K562 (cell line): Measurements from ENCODE around the gene CD82. TPM values are rescaled to one million over a fixed set of nuclear protein-coding genes. Genes with fewer than 3 reads are reported as not detected.

Experiments used
- ATAC-seq: fragments of 200-7000 bp; cut with Tn5 transposase; 3 replicates; pipeline ENCODE4 v1.9.1; 2020; ENCODE audit warnings: moderate library complexity
- BruUV-seq: library from RNA; stranded (reverse); fragments of 400-500 nt; replicated peaks from 2 replicates; lab custom pipeline; 2021; lab: Mats Ljungman, UMichigan
- CTCF ChIA-PET: fragments of 300-600 bp; formaldehyde crosslinking; extraction: SDS; loops from one replicate; lab custom pipeline; 2021; ENCODE audit warnings: low intra/inter-chr PET ratio; lab: Yijun Ruan, JAX
- POLR2A ChIA-PET: fragments of 300-600, 350-650 bp; sonication (Branson Sonifier 250); formaldehyde crosslinking; extraction: SDS; loops from one replicate; lab custom pipeline; 2021; ENCODE audit warnings: antibody characterized with exemption, inconsistent platforms; lab: Yijun Ruan, JAX
- DNase-seq, 4 experiments: peaks; one replicate each; pipeline versions ENCODE4 v3.0.0 to v3.0.0-alpha.2; 2011 to 2018; ENCODE audit warnings: low spot score in 3 of 4, mixed read lengths in 3 of 4; ENCODE audit errors: extremely low read depth in 1 of 4
- FAIRE-seq: peaks from 2 replicates; lab custom pipeline; 2011; peaks lifted over from hg19 to GRCh38; lab: Jason Lieb, UNC
- H2AFZ ChIP-seq: 2 replicates; pipeline ENCODE4 v1.6.0; 2011; ENCODE audit warnings: low read depth, low read length, control low read depth, inconsistent platforms
- H3K27ac ChIP-seq: fragments of 200-600 bp; 3 replicates; pipeline ENCODE4 v1.8.0; 2011; ENCODE audit warnings: low read depth, mild to moderate bottlenecking, control low read depth, inconsistent platforms, low read length, moderate library complexity, mixed read lengths; ENCODE audit errors: extremely low read depth
- H3K27me3 ChIP-seq, 2 experiments: fragments of 300-600 bp in 1 of 2; 2 replicates in 1 of 2; 3 replicates in 1 of 2; pipeline versions ENCODE4 v1.6.0 to v1.8.0; 2011; ENCODE audit warnings: inconsistent platforms in 2 of 2, low read length in 2 of 2, mild to moderate bottlenecking in 1 of 2, mixed read lengths in 1 of 2, moderate library complexity in 1 of 2; ENCODE audit not compliant: control insufficient read depth in 2 of 2, insufficient read depth in 2 of 2
- H3K36me3 ChIP-seq: fragments of 300-600 bp; 3 replicates; pipeline ENCODE4 v1.8.0; 2011; ENCODE audit warnings: mild to moderate bottlenecking, low read length, inconsistent platforms; ENCODE audit not compliant: control insufficient read depth, insufficient read depth
- H3K4me1 ChIP-seq, 2 experiments: fragments of 200-600 bp in 1 of 2; replicated peaks in 1 of 2; 2 replicates in 1 of 2; 3 replicates in 1 of 2; pipeline versions ENCODE4 v1.5.1 to v1.8.0; 2011; ENCODE audit warnings: inconsistent platforms in 2 of 2, low read length in 2 of 2, mild to moderate bottlenecking in 1 of 2, mixed read lengths in 1 of 2, moderate library complexity in 1 of 2; ENCODE audit not compliant: control insufficient read depth in 2 of 2, insufficient read depth in 2 of 2
- H3K4me2 ChIP-seq: 2 replicates; pipeline ENCODE4 v1.6.1; 2011; ENCODE audit warnings: low read length, control low read depth, inconsistent platforms, mixed read lengths; ENCODE audit not compliant: insufficient read depth
- H3K4me3 ChIP-seq: fragments of 200-600 bp; sonication (generic), shearing (Covaris generic); 2 replicates; pipeline ENCODE4 v1.5.1; 2016; ENCODE audit warnings: control low read depth, inconsistent platforms
- H3K79me2 ChIP-seq: fragments of 200-600 bp; 3 replicates; pipeline ENCODE4 v1.8.0; 2011; ENCODE audit warnings: low read length, inconsistent platforms; ENCODE audit not compliant: control insufficient read depth, insufficient read depth
- H3K9ac ChIP-seq, 2 experiments: 2 replicates each; pipeline versions ENCODE4 v1.6.0 to v1.6.1; 2011; ENCODE audit warnings: low read depth in 2 of 2, low read length in 2 of 2, control low read depth in 1 of 2, inconsistent platforms in 1 of 2, mild to moderate bottlenecking in 1 of 2, mixed read lengths in 1 of 2; ENCODE audit not compliant: insufficient read depth in 1 of 2
- H3K9me1 ChIP-seq: one replicate; pipeline ENCODE4 v1.6.0; 2011; ENCODE audit warnings: inconsistent platforms, mild to moderate bottlenecking, low read length, moderate library complexity; ENCODE audit not compliant: control insufficient read depth, insufficient read depth
- H3K9me3 ChIP-seq: replicated peaks from 2 replicates; pipeline ENCODE4 v1.5.1; 2011; ENCODE audit warnings: low read depth, low read length, inconsistent platforms; ENCODE audit not compliant: control insufficient read depth, insufficient read depth
- H4K20me1 ChIP-seq: replicated peaks from 2 replicates; pipeline ENCODE4 v1.6.1; 2011; ENCODE audit warnings: low read length, inconsistent platforms, mixed read lengths; ENCODE audit not compliant: control insufficient read depth, insufficient read depth
- CSDE1 ChIP-seq, 2 experiments: fragments of 450-650 bp; IDR thresholded peaks; 2 replicates each; pipeline ENCODE4 v1.6.1; 2016; ENCODE audit warnings: mild to moderate bottlenecking in 1 of 2
- CXXC5 ChIP-seq: fragments of 250-450 bp; sonication (Bioruptor Pico); IDR thresholded peaks from 2 replicates; pipeline ENCODE4 v1.8.0; 2022; ENCODE audit warnings: inconsistent platforms, mild to moderate bottlenecking, moderate library complexity
- DDX20 ChIP-seq: fragments of 450-650 bp; IDR thresholded peaks from 2 replicates; pipeline ENCODE4 v1.6.1; 2016; ENCODE audit warnings: missing genetic modification characterization, low read depth, mild to moderate bottlenecking, missing compliant biosample characterization, moderate library complexity
- DMBX1 ChIP-seq: fragments of 250-450 bp; sonication (Bioruptor Pico); IDR thresholded peaks from 2 replicates; pipeline ENCODE4 v1.8.0; 2022; ENCODE audit warnings: inconsistent platforms, mild to moderate bottlenecking, moderate library complexity, borderline replicate concordance
- HDGF ChIP-seq: fragments of 450-650 bp; IDR thresholded peaks from 2 replicates; pipeline ENCODE4 v1.6.1; 2016
- TBL1XR1 ChIP-seq, 2 experiments: IDR thresholded peaks; 2 replicates each; pipeline ENCODE4 v1.6.1; 2012; ENCODE audit warnings: improper control_type of control experiment in 2 of 2, low read length in 2 of 2, mild to moderate bottlenecking in 1 of 2
- ZKSCAN8 ChIP-seq: fragments of 200-800 bp; sonication (Bioruptor generic); IDR thresholded peaks from 2 replicates; pipeline ENCODE4 v1.6.1; 2016; ENCODE audit warnings: missing genetic modification characterization, missing compliant biosample characterization
- ZNF134 ChIP-seq: fragments of 250-450 bp; sonication (Bioruptor Pico); conservative IDR thresholded peaks from 2 replicates; pipeline ENCODE4 v1.4.0; 2020
- ZNF41 ChIP-seq: fragments of 250-450 bp; sonication (Bioruptor Pico); conservative IDR thresholded peaks from 2 replicates; pipeline ENCODE4 v1.4.0; 2020; ENCODE audit warnings: mild to moderate bottlenecking
- ZNF589 ChIP-seq: fragments of 200-800 bp; sonication (Bioruptor generic); IDR thresholded peaks from 2 replicates; pipeline ENCODE4 v1.6.1; 2016; ENCODE audit warnings: low read depth, missing genetic modification characterization, missing compliant biosample characterization
- WGBS: fragments of 100-300 bp; shearing (Covaris generic); methylation state at CpG from one replicate; pipeline ENCODE4 v1.1.6; 2016; ENCODE audit warnings: low coverage, mixed read lengths; ENCODE audit not compliant: insufficient coverage; ENCODE audit errors: missing lambda C conversion rate; 5-methylcytosine and 5-hydroxymethylcytosine counted together
- in situ Hi-C: fragments of 300-500 bp; cut with MboI; formaldehyde crosslinking; loops from 4 replicates; pipeline ENCODE4 v1.15.0; 2018; ENCODE audit warnings: inconsistent platforms, mixed read lengths
- intact Hi-C: fragments of 100-400 bp; cut with micrococcal nuclease; formaldehyde crosslinking; loops from 2 replicates; pipeline ENCODE4 v1.14.2; 2022
- polyA plus RNA-seq, 8 experiments: library from polyadenylated mRNA; depleted of rRNA in 4 of 8; stranded (reverse) in 5 of 8; unstranded in 3 of 8; fragments of >200 nt; fragmentation: Nextera tagmentation in 2 of 8; fragmentation: Illumina TruSeq in 1 of 8; extraction: Ambion mirVana in 2 of 8; extraction: Trizol in 1 of 8; gene quantifications; 2 replicates each; pipeline versions ENCODE4 v1.2.1 to v1.2.3, GENCODE V29; 2011 to 2014; ENCODE audit warnings: inconsistent platforms in 1 of 8, missing spikeins in 1 of 8
- total RNA-seq, 7 experiments: library from RNA; depleted of rRNA in 6 of 7; stranded (reverse); fragments of >200 nt in 6 of 7; fragmentation: Illumina TruSeq in 2 of 7; extraction: Trizol in 2 of 7; gene quantifications; 2 replicates each; pipeline versions ENCODE4 v1.2.1 to v1.2.3, GENCODE V29; 2011 to 2021; ENCODE audit warnings: low replicate concordance in 1 of 7
- TF ChIP-seq, protein P1 (sequence below): fragments of 450-650 bp; formaldehyde crosslinking; conservative IDR thresholded peaks from 2 replicates; pipeline ENCODE4 v1.4.0; 2022; ENCODE audit warnings: mild to moderate bottlenecking, missing genetic modification characterization
- TF ChIP-seq, protein P2 (sequence below): fragments of 200-800 bp; sonication (Bioruptor generic); IDR thresholded peaks from 2 replicates; pipeline ENCODE4 v1.6.1; 2017; ENCODE audit warnings: missing genetic modification characterization, missing compliant biosample characterization
- TF ChIP-seq, protein P3 (sequence below), 2 experiments: fragments of 250-450 bp in 1 of 2; fragments of 450-650 bp in 1 of 2; sonication (Bioruptor Pico) in 1 of 2; IDR thresholded peaks; 2 replicates each; pipeline versions ENCODE4 v1.6.1 to v1.8.0; 2016 to 2021; ENCODE audit warnings: mild to moderate bottlenecking in 2 of 2, moderate library complexity in 2 of 2, missing compliant biosample characterization in 1 of 2, missing genetic modification characterization in 1 of 2
- TF ChIP-seq, protein P4 (sequence below): fragments of 450-650 bp; IDR thresholded peaks from 2 replicates; pipeline ENCODE4 v1.6.1; 2017; ENCODE audit warnings: antibody characterized with exemption, mild to moderate bottlenecking

The CD82 gene
- total and polyA plus RNA-seq, 9 of the 15 experiments (the other 6 are each of a cell fraction or from before 2014, with no cell fraction given), result 0.27 to 9.4 (median 3.0) TPM

DNA sequence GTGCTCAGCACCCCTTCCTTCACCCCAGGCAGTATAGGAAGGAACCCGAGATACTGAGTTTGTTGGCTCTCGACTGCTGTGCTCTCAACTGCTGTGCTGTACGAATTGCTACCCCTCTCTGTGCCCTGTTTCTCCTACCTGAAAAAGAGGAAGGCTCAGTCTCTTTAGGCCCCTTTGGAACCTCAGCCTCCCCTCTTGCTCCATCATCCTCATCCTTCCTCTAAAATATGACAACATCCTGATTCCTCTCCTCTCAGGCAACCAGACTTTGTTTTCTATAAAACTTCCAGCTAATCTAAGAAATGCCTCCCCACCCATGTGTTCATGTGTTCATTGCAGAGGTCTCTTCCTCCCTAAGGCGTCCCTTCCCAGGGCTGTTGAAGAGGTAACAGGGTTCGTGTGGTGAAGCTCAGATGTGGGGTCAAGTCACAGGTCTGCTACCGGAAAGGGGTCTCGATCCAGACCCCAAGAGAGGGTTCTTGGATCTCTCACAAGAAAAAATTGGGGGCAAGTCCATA lies 35.5 kb upstream of the CD82 start:
- peak overlapping the region; percentile 41 to 74; a peak in 3 of 4 replicates for H3K9ac ChIP-seq
- peak; percentile 37 for ATAC-seq
- ChIA-PET CTCF (no interaction called here), POLR2A (no interaction called here)
- no peak overlapping the region; the same call in 1 of the 2 replicates for H3K4me3 ChIP-seq
- BruUV-seq, result TSS peak; percentile 95
- H3K9me1 ChIP-seq, result no peaks in the 10 kb centered on the region
- H4K20me1 ChIP-seq, result no peaks in the 10 kb centered on the region
- no peaks in the 10 kb centered on the region; the same call in 2 of the 3 replicates for H3K36me3 ChIP-seq
- intact Hi-C loops, result no loop called here
- peak; percentile 35 for FAIRE-seq
- H2AFZ ChIP-seq, result peak overlapping the region; percentile 90
- in situ Hi-C loops, result loop anchor here (10.0 kb wide), 1 partner anchor 395 kb away; no protein-coding TSS in a partner anchor
- peak overlapping the region; percentile 93 for H3K27ac ChIP-seq
- H3K9me3 ChIP-seq, result peaks cover 3% of the 10 kb centered on the region; the same call in 1 of the 2 replicates
- peak overlapping the region; percentile 77 for H3K4me2 ChIP-seq
- no peaks in the 10 kb centered on the region for H3K27me3 ChIP-seq
- H3K79me2 ChIP-seq, result no peaks in the 10 kb centered on the region
- DNase-seq, result no peak
- 22% methylated on average over 7 of the region's 7 CpGs for WGBS
- peaks cover 60 to 64% of the 10 kb centered on the region in 2 experiments for H3K4me1 ChIP-seq
- TF ChIP-seq ZNF41 (CRISPR knock-in tag) (peak; percentile 27; the same call in 1 of the 2 replicates), ZNF589 (CRISPR knock-in tag) (no peak), ZNF134 (CRISPR knock-in tag) (0 out of 2 replicates have a peak, but pooled peaks have one; percentile 19), TBL1XR1 (IDR thresholded peaks at IDR 0.05; ENCODE audit: low read length in 2 of 2) (no peak), DDX20 (tag) (peak; percentile 71; the same call in 1 of the 2 replicates), CXXC5 (CRISPR knock-in tag) (0 out of 2 replicates have a peak, but pooled peaks have one; percentile 14), HDGF (peak; percentile 20; the same call in 1 of the 2 replicates), ZKSCAN8 (no peak), CSDE1 (IDR thresholded peaks at IDR 0.05) (0 out of 4 replicates have a peak, but pooled peaks of 1 of the 2 experiments have one; percentile 39), DMBX1 (CRISPR knock-in tag) (peak; percentile 70; the same call in 1 of the 2 replicates)
- TF ChIP-seq, protein P1, sequence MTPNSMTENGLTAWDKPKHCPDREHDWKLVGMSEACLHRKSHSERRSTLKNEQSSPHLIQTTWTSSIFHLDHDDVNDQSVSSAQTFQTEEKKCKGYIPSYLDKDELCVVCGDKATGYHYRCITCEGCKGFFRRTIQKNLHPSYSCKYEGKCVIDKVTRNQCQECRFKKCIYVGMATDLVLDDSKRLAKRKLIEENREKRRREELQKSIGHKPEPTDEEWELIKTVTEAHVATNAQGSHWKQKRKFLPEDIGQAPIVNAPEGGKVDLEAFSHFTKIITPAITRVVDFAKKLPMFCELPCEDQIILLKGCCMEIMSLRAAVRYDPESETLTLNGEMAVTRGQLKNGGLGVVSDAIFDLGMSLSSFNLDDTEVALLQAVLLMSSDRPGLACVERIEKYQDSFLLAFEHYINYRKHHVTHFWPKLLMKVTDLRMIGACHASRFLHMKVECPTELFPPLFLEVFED (CRISPR knock-in tag), result peak; percentile 26; the same call in 1 of the 2 replicates
- TF ChIP-seq, protein P2, sequence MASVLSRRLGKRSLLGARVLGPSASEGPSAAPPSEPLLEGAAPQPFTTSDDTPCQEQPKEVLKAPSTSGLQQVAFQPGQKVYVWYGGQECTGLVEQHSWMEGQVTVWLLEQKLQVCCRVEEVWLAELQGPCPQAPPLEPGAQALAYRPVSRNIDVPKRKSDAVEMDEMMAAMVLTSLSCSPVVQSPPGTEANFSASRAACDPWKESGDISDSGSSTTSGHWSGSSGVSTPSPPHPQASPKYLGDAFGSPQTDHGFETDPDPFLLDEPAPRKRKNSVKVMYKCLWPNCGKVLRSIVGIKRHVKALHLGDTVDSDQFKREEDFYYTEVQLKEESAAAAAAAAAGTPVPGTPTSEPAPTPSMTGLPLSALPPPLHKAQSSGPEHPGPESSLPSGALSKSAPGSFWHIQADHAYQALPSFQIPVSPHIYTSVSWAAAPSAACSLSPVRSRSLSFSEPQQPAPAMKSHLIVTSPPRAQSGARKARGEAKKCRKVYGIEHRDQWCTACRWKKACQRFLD, result peak; percentile 8; the same call in 1 of the 2 replicates
- TF ChIP-seq, protein P3, sequence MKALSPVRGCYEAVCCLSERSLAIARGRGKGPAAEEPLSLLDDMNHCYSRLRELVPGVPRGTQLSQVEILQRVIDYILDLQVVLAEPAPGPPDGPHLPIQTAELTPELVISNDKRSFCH (CRISPR knock-in tag; IDR thresholded peaks at IDR 0.05), result no peak
- TF ChIP-seq, protein P3 (tag; IDR thresholded peaks at IDR 0.05), result peak; percentile 60
- TF ChIP-seq, protein P4, sequence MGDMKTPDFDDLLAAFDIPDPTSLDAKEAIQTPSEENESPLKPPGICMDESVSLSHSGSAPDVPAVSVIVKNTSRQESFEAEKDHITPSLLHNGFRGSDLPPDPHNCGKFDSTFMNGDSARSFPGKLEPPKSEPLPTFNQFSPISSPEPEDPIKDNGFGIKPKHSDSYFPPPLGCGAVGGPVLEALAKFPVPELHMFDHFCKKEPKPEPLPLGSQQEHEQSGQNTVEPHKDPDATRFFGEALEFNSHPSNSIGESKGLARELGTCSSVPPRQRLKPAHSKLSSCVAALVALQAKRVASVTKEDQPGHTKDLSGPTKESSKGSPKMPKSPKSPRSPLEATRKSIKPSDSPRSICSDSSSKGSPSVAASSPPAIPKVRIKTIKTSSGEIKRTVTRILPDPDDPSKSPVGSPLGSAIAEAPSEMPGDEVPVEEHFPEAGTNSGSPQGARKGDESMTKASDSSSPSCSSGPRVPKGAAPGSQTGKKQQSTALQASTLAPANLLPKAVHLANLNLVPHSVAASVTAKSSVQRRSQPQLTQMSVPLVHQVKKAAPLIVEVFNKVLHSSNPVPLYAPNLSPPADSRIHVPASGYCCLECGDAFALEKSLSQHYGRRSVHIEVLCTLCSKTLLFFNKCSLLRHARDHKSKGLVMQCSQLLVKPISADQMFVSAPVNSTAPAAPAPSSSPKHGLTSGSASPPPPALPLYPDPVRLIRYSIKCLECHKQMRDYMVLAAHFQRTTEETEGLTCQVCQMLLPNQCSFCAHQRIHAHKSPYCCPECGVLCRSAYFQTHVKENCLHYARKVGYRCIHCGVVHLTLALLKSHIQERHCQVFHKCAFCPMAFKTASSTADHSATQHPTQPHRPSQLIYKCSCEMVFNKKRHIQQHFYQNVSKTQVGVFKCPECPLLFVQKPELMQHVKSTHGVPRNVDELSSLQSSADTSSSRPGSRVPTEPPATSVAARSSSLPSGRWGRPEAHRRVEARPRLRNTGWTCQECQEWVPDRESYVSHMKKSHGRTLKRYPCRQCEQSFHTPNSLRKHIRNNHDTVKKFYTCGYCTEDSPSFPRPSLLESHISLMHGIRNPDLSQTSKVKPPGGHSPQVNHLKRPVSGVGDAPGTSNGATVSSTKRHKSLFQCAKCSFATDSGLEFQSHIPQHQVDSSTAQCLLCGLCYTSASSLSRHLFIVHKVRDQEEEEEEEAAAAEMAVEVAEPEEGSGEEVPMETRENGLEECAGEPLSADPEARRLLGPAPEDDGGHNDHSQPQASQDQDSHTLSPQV, result peak; percentile 51
